Measurements from ENCODE around the gene COX17.
"Not testable (repeated sequence)": the region's sequence is repeated elsewhere in the genome, so short reads cannot be mapped to it uniquely, and the experiment has no call there.

COX17 gene

GRCh38 chr3:119676771-119677640 lies at the start of gene COX17:
Gene COX17 (minus strand): TSS chr3:119677406. CDS start chr3:119677310, 96 bp downstream.
- DNase-seq (ENCODE audit: insufficient read length, low spot score) (peak; percentile 79), FAIRE-seq (peak; percentile 99)

GRCh38 chr3:119726909-119727308 lies 49.7 kb upstream of the COX17 start:
- FAIRE-seq (no peak), DNase-seq (ENCODE audit: insufficient read length, low spot score) (no peak)

GRCh38 chr3:119723022-119723421 lies 45.8 kb upstream of the COX17 start:
- no peak for FAIRE-seq
- DNase-seq (ENCODE audit: insufficient read length, low spot score): no peak

- FAIRE-seq: no peak
- DNase-seq (ENCODE audit: insufficient read length, low spot score): no peak
Measured at GRCh38 chr3:119717520-119717919, 40.3 kb upstream of the COX17 start.

- no peak for DNase-seq (ENCODE audit: insufficient read length, low spot score)
- FAIRE-seq: no peak
Measured at GRCh38 chr3:119716998-119717397, 39.8 kb upstream of the COX17 start.

GRCh38 chr3:119715105-119715504 lies 37.9 kb upstream of the COX17 start:
- no peak for DNase-seq (ENCODE audit: insufficient read length, low spot score)

GRCh38 chr3:119703820-119704531 lies 26.8 kb upstream of the COX17 start:
- DNase-seq (ENCODE audit: insufficient read length, low spot score): no peak
- no peak for FAIRE-seq

More at GRCh38 chr3:119715105-119715504, 37.9 kb upstream of the COX17 start:
- FAIRE-seq: no peak

- peak; percentile 74 for DNase-seq (ENCODE audit: insufficient read length, low spot score)
Measured at GRCh38 chr3:119702530-119703527, 25.6 kb upstream of the COX17 start, which contains the start of gene CFAP91. Gene CFAP91 (plus strand): TSS chr3:119703022. CDS start chr3:119703099, 77 bp downstream.

GRCh38 chr3:119700920-119701734 lies 23.9 kb upstream of the COX17 start:
- FAIRE-seq: no peak

More at GRCh38 chr3:119702530-119703527, 25.6 kb upstream of the COX17 start, which contains the start of gene CFAP91:
- FAIRE-seq: peak; percentile 86

GRCh38 chr3:119700269-119700919 lies 23.2 kb upstream of the COX17 start:
- FAIRE-seq: peak; percentile 95
- DNase-seq (ENCODE audit: insufficient read length, low spot score): peak; percentile 10

More at GRCh38 chr3:119700920-119701734, 23.9 kb upstream of the COX17 start:
- DNase-seq (ENCODE audit: insufficient read length, low spot score): no peak

- DNase-seq (ENCODE audit: insufficient read length, low spot score) (no peak), FAIRE-seq (peak; percentile 84)
Measured at GRCh38 chr3:119697394-119697793, 20.2 kb upstream of the COX17 start.

GRCh38 chr3:119695480-119695879 lies 18.3 kb upstream of the COX17 start:
- DNase-seq (ENCODE audit: insufficient read length, low spot score) (no peak), FAIRE-seq (no peak)

- FAIRE-seq (no peak), DNase-seq (ENCODE audit: insufficient read length, low spot score) (no peak)
Measured at GRCh38 chr3:119690043-119690656, 12.9 kb upstream of the COX17 start.

GRCh38 chr3:119683421-119683820 lies 6.2 kb upstream of the COX17 start:
- DNase-seq (ENCODE audit: insufficient read length, low spot score) (no peak), FAIRE-seq (no peak)

GRCh38 chr3:119681279-119681678 lies 4.1 kb upstream of the COX17 start:
- DNase-seq (ENCODE audit: insufficient read length, low spot score): no peak
- peak; percentile 96 for FAIRE-seq

GRCh38 chr3:119679874-119680273 lies 2.7 kb upstream of the COX17 start:
- DNase-seq (ENCODE audit: insufficient read length, low spot score) (no peak), FAIRE-seq (no peak)

- DNase-seq (ENCODE audit: insufficient read length, low spot score): not testable (repeated sequence)
- FAIRE-seq: peak; percentile 26
Measured at GRCh38 chr3:119678209-119678608, 1.0 kb upstream of the COX17 start.

- FAIRE-seq (no peak), DNase-seq (ENCODE audit: insufficient read length, low spot score) (no peak)
Measured at GRCh38 chr3:119677641-119677934, 382 bp upstream of the COX17 start.

GRCh38 chr3:119676020-119676419 lies 1.2 kb downstream of the COX17 start:
- DNase-seq (ENCODE audit: insufficient read length, low spot score) (no peak), FAIRE-seq (peak; percentile 79)
